HFF-Myc (cell line): ENCODE results near the gene AP1M2.

Source experiments
- DNase-seq: peaks from one replicate; pipeline ENCODE4 v3.0.0-alpha.2; 2011; ENCODE audit warnings: low read depth; ENCODE audit errors: extremely low read depth
- H3K4me3 ChIP-seq: replicated peaks from 2 replicates; pipeline ENCODE4 v1.5.1; 2011; ENCODE audit warnings: low read depth, mild to moderate bottlenecking, control low read depth, low read length
- CTCF ChIP-seq: IDR thresholded peaks from 2 replicates; pipeline ENCODE4 v1.5.1; 2012; ENCODE audit warnings: mild to moderate bottlenecking, low read depth, low read length, control low read depth; ENCODE audit errors: missing control alignments

Gene AP1M2

GRCh38 chr19:10523135-10523636 lies 63.9 kb downstream of the AP1M2 start:
- no peak overlapping the region for H3K4me3 ChIP-seq
- DNase-seq = no peak
- no peak for TF ChIP-seq CTCF
